Keratinocyte (primary cell): Measurements from ENCODE around the gene FOXL2. TPM values are rescaled to one million over a fixed set of nuclear protein-coding genes. Genes with fewer than 3 reads are reported as not detected.

Experiments used
- DNase-seq: peaks from one replicate; pipeline ENCODE4 v3.0.0-alpha.2; 2011; ENCODE audit warnings: low read depth, missing footprints, low spot score
- FAIRE-seq: peaks from 2 replicates; lab custom pipeline; 2011; peaks lifted over from hg19 to GRCh38; lab: Jason Lieb, UNC
- H2AFZ ChIP-seq: 2 replicates; pipeline ENCODE4 v1.6.0; 2012; ENCODE audit warnings: low read length, control low read depth, inconsistent platforms; ENCODE audit not compliant: control insufficient read depth
- H3K27ac ChIP-seq: 2 replicates; pipeline ENCODE4 v1.5.1; 2011; ENCODE audit warnings: low read length; ENCODE audit not compliant: control insufficient read depth, insufficient read depth
- H3K27me3 ChIP-seq: 3 replicates; pipeline ENCODE4 v1.6.0; 2011; ENCODE audit warnings: low read length; ENCODE audit not compliant: control insufficient read depth, insufficient read depth; ENCODE audit errors: extremely low read depth
- H3K36me3 ChIP-seq, 2 experiments: 2 replicates in 1 of 2; 3 replicates in 1 of 2; pipeline ENCODE4 v1.5.1; 2011; ENCODE audit warnings: low read length in 2 of 2, mild to moderate bottlenecking in 1 of 2; ENCODE audit not compliant: control insufficient read depth in 2 of 2, insufficient read depth in 2 of 2; ENCODE audit errors: extremely low read depth in 1 of 2
- H3K4me1 ChIP-seq: 3 replicates; pipeline ENCODE4 v1.5.1; 2011; ENCODE audit warnings: low read length; ENCODE audit not compliant: control insufficient read depth, insufficient read depth; ENCODE audit errors: extremely low read depth
- H3K4me2 ChIP-seq: 3 replicates; pipeline ENCODE4 v1.6.0; 2011; ENCODE audit warnings: low read depth, low read length; ENCODE audit not compliant: control insufficient read depth, insufficient read depth; ENCODE audit errors: extremely low read depth
- H3K4me3 ChIP-seq, 3 experiments: fragments of 200-600 bp in 1 of 3; sonication (generic) in 1 of 3; 2 replicates in 2 of 3; 3 replicates in 1 of 3; pipeline ENCODE4 v1.5.1; 2011 to 2016; ENCODE audit warnings: low read length in 3 of 3, mild to moderate bottlenecking in 3 of 3, control low read depth in 2 of 3, inconsistent platforms in 1 of 3, low read depth in 1 of 3, mixed read lengths in 1 of 3, mixed run types in 1 of 3, moderate library complexity in 1 of 3; ENCODE audit not compliant: control insufficient read depth in 2 of 3, insufficient read depth in 2 of 3; ENCODE audit errors: extremely low read depth in 1 of 3
- H3K79me2 ChIP-seq: 2 replicates; pipeline ENCODE4 v1.6.0; 2012; ENCODE audit warnings: low read length; ENCODE audit not compliant: control insufficient read depth, insufficient read depth
- H3K9ac ChIP-seq: 3 replicates; pipeline ENCODE4 v1.6.0; 2011; ENCODE audit warnings: low read length; ENCODE audit not compliant: control insufficient read depth, insufficient read depth; ENCODE audit errors: extremely low read depth
- H3K9me1 ChIP-seq: 3 replicates; pipeline ENCODE4 v1.6.0; 2011; ENCODE audit warnings: low read length; ENCODE audit not compliant: control insufficient read depth, insufficient read depth; ENCODE audit errors: extremely low read depth
- H3K9me3 ChIP-seq: 2 replicates; pipeline ENCODE4 v1.5.1; 2012; ENCODE audit warnings: low read depth, low read length; ENCODE audit not compliant: control insufficient read depth
- H4K20me1 ChIP-seq: 3 replicates; pipeline ENCODE4 v1.6.0; 2011; ENCODE audit warnings: low read length; ENCODE audit not compliant: control insufficient read depth, insufficient read depth; ENCODE audit errors: extremely low read depth
- EZH2 ChIP-seq: IDR thresholded peaks from one replicate; pipeline ENCODE4 v1.6.1; 2012; ENCODE audit warnings: inconsistent platforms, mild to moderate bottlenecking, low read length, moderate library complexity
- dilution Hi-C: fragments of 300-500 bp; cut with MboI; formaldehyde crosslinking; loops from one replicate; pipeline ENCODE4 v1.7.0; 2020; ENCODE audit warnings: low sequenced_read_pairs; ENCODE audit not compliant: extremely low pct_ligation_motif_present
- polyA plus RNA-seq, 5 experiments: library from polyadenylated mRNA; depleted of rRNA in 3 of 5; stranded (reverse) in 3 of 5; stranded (forward) in 1 of 5; unstranded in 1 of 5; fragments of >200 nt; gene quantifications; 1 replicate in 1 of 5; 2 replicates in 3 of 5; 3 replicates in 1 of 5; pipeline versions ENCODE4 v1.2.1 to v1.2.3, GENCODE V29; 2011 to 2012; ENCODE audit warnings: missing spikeins in 2 of 5, low read depth in 1 of 5, low replicate concordance in 1 of 5
- TF ChIP-seq, protein P1 (sequence below), 3 experiments: IDR thresholded peaks in 1 of 3; conservative IDR thresholded peaks in 1 of 3; optimal IDR thresholded peaks in 1 of 3; 2 replicates in 2 of 3; 3 replicates in 1 of 3; pipeline versions ENCODE3 to v1.5.1; 2011; ENCODE audit warnings: low read length in 3 of 3, mild to moderate bottlenecking in 3 of 3, moderate library complexity in 2 of 3, control low read depth in 1 of 3, inconsistent platforms in 1 of 3; ENCODE audit not compliant: insufficient read depth in 2 of 3; ENCODE audit errors: extremely low read depth in 1 of 3

The FOXL2 gene
- polyA plus RNA-seq, 1 donor (not counting 4 experiments of a cell fraction or from before 2014, with no cell fraction given), result 0.25 TPM

DNA sequence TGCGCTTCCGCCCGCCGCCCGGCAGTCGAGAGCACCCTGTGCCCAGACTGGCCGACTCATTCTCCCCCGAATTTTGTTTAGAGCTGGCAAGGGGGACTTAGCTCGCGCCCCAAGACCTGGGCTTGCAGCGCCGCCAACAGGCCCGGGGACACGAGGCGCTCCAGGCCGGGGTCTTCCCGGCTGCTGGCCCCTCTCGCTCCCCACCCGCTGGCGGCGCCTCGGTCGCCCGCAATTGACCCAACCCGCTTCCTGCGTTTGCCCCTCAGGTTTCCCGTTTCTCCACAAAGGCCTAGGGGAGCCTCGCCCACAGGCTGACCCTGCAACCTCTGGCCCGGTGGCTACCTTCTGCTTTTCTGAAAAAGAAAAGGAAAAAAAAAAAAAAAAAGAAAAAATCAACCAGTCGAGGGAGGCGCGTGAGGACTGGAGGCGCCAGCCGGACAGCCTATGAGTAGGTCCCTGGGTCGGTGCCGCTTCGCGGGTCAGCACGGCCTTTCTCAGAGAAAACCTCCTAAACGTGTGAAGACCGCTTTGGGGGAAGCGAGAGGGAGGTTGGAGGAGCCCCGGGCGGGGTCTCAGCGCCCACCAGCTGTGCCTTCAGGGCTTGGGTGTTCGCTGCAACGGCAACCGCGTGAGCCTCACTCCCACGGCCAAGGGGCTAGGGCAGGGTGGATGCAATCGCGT is 7.2 kb downstream of the FOXL2 start:
- H3K9ac ChIP-seq, result no peak overlapping the region
- H2AFZ ChIP-seq, result no peak overlapping the region
- peaks cover 3% of the 10 kb centered on the region for H4K20me1 ChIP-seq
- H3K36me3 ChIP-seq, result no peaks in the 10 kb centered on the region
- DNase-seq (no peak), FAIRE-seq (no peak)
- H3K27me3 ChIP-seq, result peaks cover 93% of the 10 kb centered on the region
- H3K79me2 ChIP-seq, result no peaks in the 10 kb centered on the region
- no peak overlapping the region for H3K4me3 ChIP-seq
- H3K4me2 ChIP-seq, result no peak overlapping the region
- peaks cover 4% of the 10 kb centered on the region for H3K9me1 ChIP-seq
- no peaks in the 10 kb centered on the region for H3K9me3 ChIP-seq
- peaks cover 13% of the 10 kb centered on the region for H3K4me1 ChIP-seq
- no peak overlapping the region for H3K27ac ChIP-seq
- no peak for TF ChIP-seq EZH2
- TF ChIP-seq, protein P1, sequence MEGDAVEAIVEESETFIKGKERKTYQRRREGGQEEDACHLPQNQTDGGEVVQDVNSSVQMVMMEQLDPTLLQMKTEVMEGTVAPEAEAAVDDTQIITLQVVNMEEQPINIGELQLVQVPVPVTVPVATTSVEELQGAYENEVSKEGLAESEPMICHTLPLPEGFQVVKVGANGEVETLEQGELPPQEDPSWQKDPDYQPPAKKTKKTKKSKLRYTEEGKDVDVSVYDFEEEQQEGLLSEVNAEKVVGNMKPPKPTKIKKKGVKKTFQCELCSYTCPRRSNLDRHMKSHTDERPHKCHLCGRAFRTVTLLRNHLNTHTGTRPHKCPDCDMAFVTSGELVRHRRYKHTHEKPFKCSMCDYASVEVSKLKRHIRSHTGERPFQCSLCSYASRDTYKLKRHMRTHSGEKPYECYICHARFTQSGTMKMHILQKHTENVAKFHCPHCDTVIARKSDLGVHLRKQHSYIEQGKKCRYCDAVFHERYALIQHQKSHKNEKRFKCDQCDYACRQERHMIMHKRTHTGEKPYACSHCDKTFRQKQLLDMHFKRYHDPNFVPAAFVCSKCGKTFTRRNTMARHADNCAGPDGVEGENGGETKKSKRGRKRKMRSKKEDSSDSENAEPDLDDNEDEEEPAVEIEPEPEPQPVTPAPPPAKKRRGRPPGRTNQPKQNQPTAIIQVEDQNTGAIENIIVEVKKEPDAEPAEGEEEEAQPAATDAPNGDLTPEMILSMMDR (optimal IDR thresholded peaks at IDR 0.05 in 1 of 3, IDR thresholded peaks at IDR 0.05 in 1 of 3, conservative IDR thresholded peaks at IDR 0.05 in 1 of 3; ENCODE audit: extremely low read depth in 1 of 3, insufficient read depth in 2 of 3, low read length in 3 of 3), result no peak
- dilution Hi-C loops, result loop anchor here (25.0 kb wide), 1 partner anchor 373 kb away; no protein-coding TSS in a partner anchor

DNA sequence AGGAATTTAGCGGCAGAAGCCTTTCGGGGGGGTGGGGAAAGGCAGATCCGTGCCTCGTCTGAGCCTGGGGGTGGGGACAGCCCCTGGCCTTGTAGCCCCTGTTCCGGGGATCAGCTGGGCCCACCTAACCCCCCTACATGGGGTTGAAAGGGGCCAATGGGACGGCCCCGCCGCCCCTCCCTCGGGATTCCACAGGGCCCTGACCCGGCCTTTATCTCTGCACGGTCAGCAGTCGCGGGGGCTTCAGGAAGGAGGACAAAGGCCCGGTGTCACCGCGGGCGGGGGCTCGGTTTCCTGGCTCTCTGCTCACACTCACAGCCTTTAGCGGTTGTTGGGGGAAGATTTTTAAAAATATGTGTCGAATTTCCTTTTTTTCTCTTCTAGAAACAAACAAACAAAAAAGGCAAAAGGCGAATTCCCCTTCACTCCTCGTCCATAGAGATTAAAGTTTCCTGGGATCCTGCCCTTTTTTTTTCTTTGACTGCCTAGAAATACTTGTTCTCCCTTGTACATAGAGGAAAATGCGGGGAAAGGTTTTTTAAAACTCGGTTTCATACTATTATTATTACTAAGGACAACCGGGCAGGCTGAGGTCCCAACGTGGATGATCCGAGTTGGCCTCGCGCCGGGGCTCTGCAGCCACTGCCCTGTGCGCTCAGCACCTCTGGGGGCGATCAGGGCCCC is 7.9 kb downstream of the FOXL2 start:
- TF ChIP-seq EZH2, result no peak
- TF ChIP-seq, protein P1 (optimal IDR thresholded peaks at IDR 0.05 in 1 of 3, IDR thresholded peaks at IDR 0.05 in 1 of 3, conservative IDR thresholded peaks at IDR 0.05 in 1 of 3; ENCODE audit: extremely low read depth in 1 of 3, insufficient read depth in 2 of 3, low read length in 3 of 3), result no peak
- dilution Hi-C loops, result loop anchor here (25.0 kb wide), 1 partner anchor 373 kb away; no protein-coding TSS in a partner anchor
- no peak overlapping the region for H3K27ac ChIP-seq
- no peak overlapping the region for H3K4me2 ChIP-seq
- no peaks in the 10 kb centered on the region for H3K9me3 ChIP-seq
- no peak overlapping the region for H3K4me3 ChIP-seq
- H3K4me1 ChIP-seq, result peaks cover 13% of the 10 kb centered on the region
- no peak overlapping the region for H2AFZ ChIP-seq
- DNase-seq, result no peak
- H3K79me2 ChIP-seq, result no peaks in the 10 kb centered on the region
- H3K36me3 ChIP-seq, result no peaks in the 10 kb centered on the region
- no peak for FAIRE-seq
- H3K9ac ChIP-seq, result no peak overlapping the region
- H3K9me1 ChIP-seq, result peaks cover 4% of the 10 kb centered on the region
- peaks cover under 1% of the 10 kb centered on the region for H4K20me1 ChIP-seq
- H3K27me3 ChIP-seq, result peaks cover 86% of the 10 kb centered on the region
